Esophagus squamous epithelium (tissue), 5 donors: ENCODE results near the gene LAMA3. TPM values are rescaled to one million over a fixed set of nuclear protein-coding genes. Genes with fewer than 3 reads are reported as not detected.

Experiments used
- DNase-seq: peaks from one replicate; lab custom pipeline; 2025; lab: John Stamatoyannopoulos, UW
- H3K27ac ChIP-seq, 4 donors: fragments of 200-600 bp; sonication (generic); one replicate each; pipeline ENCODE4 v1.5.1; 2016 to 2019; ENCODE audit warnings: mild to moderate bottlenecking in 1 of 4
- H3K27me3 ChIP-seq, 4 donors: fragments of 200-600 bp; sonication (generic); 1 replicate in 3 of 4; 2 replicates in 1 of 4; pipeline versions ENCODE4 v1.5.1 to v1.6.0; 2017 to 2021; ENCODE audit warnings: antibody characterized with exemption in 1 of 4
- H3K36me3 ChIP-seq, 3 donors: fragments of 200-600 bp; sonication (generic); one replicate each; pipeline ENCODE4 v1.5.1; 2016 to 2019
- H3K4me1 ChIP-seq, 3 donors: fragments of 200-600 bp; sonication (generic); one replicate each; pipeline ENCODE4 v1.5.1; 2017 to 2019
- H3K4me3 ChIP-seq, 4 donors: fragments of 200-600 bp; sonication (generic); 1 replicate in 3 of 4; 2 replicates in 1 of 4; pipeline ENCODE4 v1.5.1; 2016 to 2019; ENCODE audit warnings: mild to moderate bottlenecking in 2 of 4, moderate library complexity in 1 of 4
- H3K9me3 ChIP-seq, 3 donors: fragments of 200-600 bp; sonication (generic); one replicate each; pipeline ENCODE4 v1.5.1; 2016 to 2019
- POLR2A ChIP-seq, 4 donors: fragments of 450-650 bp; IDR thresholded peaks; one replicate each; pipeline ENCODE4 v1.6.1; 2017; ENCODE audit warnings: antibody characterized with exemption in 4 of 4, mild to moderate bottlenecking in 4 of 4, moderate library complexity in 3 of 4
- WGBS, 2 donors: methylation state at CpG; one replicate each; pipeline ENCODE4 v1.1.5; 2018; 5-methylcytosine and 5-hydroxymethylcytosine counted together
- intact Hi-C: fragments of 100-400 bp; cut with DNase I; formaldehyde crosslinking; loops from one replicate; pipeline ENCODE4 v1.15.0; 2022
- total RNA-seq, 4 donors: library from RNA; depleted of rRNA; stranded (reverse); fragments of >200 nt; gene quantifications; one replicate each; pipeline ENCODE4 v1.1.0, GENCODE V29; 2016
- TF ChIP-seq, protein P1 (sequence below), 6 experiments: fragments of 450-650 bp in 4 of 6; fragments of 200-600 bp in 2 of 6; sonication (generic) in 2 of 6; IDR thresholded peaks; one replicate each; pipeline ENCODE4 v1.5.1; 2016 to 2019; ENCODE audit warnings: antibody characterized with exemption in 6 of 6, mild to moderate bottlenecking in 4 of 6, moderate library complexity in 4 of 6
- donor health status: DM: yes; HTN: yes; CAD: no.

LAMA3 gene
- total RNA-seq, 4 donors from 2014 or later: 28.7 to 81.3 (median 44.8) TPM

DNA sequence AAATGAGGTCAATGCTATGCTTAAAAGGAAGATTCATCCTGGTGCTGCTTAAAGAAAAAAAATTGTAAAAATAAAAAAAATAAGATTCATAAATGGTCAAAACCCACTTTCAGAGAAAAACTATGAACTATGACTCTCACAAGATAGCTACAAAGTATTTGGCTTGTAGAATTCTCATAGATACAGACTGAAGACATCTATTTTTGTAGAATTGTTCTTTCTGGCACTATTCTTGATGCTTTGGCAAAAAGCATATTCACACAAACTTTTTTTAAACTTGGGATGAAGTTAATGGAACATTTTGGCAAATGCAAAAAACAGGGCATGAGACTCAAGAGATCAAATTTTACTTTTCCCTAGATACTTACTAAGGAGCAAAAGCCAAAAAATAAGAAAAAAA is 14.0 kb upstream of the LAMA3 start:
- Histone ChIP-seq H3K27ac (peak overlapping the region in 1 of 4 donors; percentile 19), H3K27me3 (no peaks in the 10 kb centered on the region), H3K36me3 (no peaks in the 10 kb centered on the region), H3K9me3 (no peaks in the 10 kb centered on the region), H3K4me3 (no peak overlapping the region), H3K4me1 (peaks cover 0 to 21% (median 4%) of the 10 kb centered on the region in 3 donors)
- TF ChIP-seq POLR2A (IDR thresholded peaks at IDR 0.05): no peak
- TF ChIP-seq, protein P1, sequence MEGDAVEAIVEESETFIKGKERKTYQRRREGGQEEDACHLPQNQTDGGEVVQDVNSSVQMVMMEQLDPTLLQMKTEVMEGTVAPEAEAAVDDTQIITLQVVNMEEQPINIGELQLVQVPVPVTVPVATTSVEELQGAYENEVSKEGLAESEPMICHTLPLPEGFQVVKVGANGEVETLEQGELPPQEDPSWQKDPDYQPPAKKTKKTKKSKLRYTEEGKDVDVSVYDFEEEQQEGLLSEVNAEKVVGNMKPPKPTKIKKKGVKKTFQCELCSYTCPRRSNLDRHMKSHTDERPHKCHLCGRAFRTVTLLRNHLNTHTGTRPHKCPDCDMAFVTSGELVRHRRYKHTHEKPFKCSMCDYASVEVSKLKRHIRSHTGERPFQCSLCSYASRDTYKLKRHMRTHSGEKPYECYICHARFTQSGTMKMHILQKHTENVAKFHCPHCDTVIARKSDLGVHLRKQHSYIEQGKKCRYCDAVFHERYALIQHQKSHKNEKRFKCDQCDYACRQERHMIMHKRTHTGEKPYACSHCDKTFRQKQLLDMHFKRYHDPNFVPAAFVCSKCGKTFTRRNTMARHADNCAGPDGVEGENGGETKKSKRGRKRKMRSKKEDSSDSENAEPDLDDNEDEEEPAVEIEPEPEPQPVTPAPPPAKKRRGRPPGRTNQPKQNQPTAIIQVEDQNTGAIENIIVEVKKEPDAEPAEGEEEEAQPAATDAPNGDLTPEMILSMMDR (IDR thresholded peaks at IDR 0.05): no peak
- DNase-seq: no peak
- intact Hi-C loops: no loop called here

DNA sequence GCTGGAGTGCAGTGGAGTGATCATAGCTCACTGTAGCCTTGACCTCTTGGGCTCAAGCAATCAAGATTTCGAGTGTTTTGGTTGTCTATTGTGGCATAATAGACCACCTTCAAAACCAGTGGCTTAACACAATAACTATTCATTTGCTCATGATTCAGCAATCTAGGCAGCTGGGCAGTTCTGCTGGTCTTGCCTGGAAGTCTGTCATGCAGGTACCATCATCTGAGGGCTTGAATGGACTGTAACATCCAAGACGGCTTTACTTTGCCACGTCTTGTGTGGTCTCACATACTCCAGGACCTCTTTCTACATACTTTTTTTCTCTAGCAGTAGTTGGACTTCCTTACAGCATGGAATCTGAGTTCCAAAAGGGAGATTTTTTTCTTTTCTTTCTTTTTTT is 13.4 kb upstream of the LAMA3 start:
- Histone ChIP-seq H3K27ac (no peak overlapping the region), H3K4me3 (no peak overlapping the region), H3K36me3 (no peaks in the 10 kb centered on the region), H3K4me1 (peaks cover 0 to 21% (median 4%) of the 10 kb centered on the region in 3 donors), H3K9me3 (no peaks in the 10 kb centered on the region), H3K27me3 (no peaks in the 10 kb centered on the region)
- intact Hi-C loops: no loop called here
- no peak for DNase-seq
- TF ChIP-seq POLR2A (IDR thresholded peaks at IDR 0.05): no peak
- TF ChIP-seq, protein P1 (IDR thresholded peaks at IDR 0.05): no peak
- 83 to 92% methylated on average over 3 of the region's 3 CpGs for WGBS, 2 donors

DNA sequence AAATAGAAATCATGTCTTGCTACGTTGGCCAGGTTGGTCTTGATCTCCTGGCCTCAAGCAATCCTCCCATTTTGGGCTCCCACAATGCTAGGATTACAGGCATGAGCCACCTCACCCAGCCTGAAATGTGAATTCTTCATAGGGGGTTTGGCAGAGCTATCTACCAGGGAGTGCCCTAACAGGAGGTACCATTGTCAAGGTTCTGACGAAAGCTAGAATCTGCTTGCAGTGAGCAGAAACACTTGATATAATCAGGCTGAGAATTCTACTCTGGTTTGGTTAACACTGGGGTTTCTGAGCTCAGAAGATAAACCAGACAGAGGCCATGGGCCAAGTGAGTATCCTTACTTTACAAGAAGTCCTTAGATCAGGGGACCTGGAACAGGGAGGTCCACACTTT is 7.2 kb upstream of the LAMA3 start:
- Histone ChIP-seq H3K4me1 (peaks cover 0 to 18% (median 0%) of the 10 kb centered on the region in 3 donors), H3K9me3 (no peaks in the 10 kb centered on the region), H3K27me3 (no peaks in the 10 kb centered on the region), H3K36me3 (no peaks in the 10 kb centered on the region), H3K27ac (no peak overlapping the region), H3K4me3 (no peak overlapping the region)
- intact Hi-C loops: no loop called here
- TF ChIP-seq, protein P1 (IDR thresholded peaks at IDR 0.05): no peak
- TF ChIP-seq POLR2A (IDR thresholded peaks at IDR 0.05): no peak
- WGBS, 2 donors: 56 to 68% methylated on average over 2 of the region's 2 CpGs
- DNase-seq: no peak

DNA sequence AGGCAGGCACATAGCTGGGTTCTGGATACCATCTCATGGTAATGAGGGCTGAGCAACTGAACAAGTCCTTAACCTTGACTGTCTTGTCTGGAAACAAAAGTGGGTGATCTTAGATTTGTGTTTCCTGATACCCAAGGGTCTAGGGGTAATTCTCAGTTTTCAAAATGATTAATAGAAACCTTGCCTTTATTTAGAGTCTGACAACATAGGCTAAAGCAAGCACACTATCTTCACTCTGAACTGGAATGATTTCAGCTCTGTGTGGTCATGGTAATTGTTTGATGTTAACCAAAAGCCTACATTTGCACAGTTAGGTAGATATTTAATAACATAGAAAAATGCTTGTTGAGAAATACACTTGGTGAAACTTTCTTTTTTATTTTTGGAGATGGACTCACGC is 6.8 kb upstream of the LAMA3 start:
- no peak for TF ChIP-seq POLR2A (IDR thresholded peaks at IDR 0.05)
- TF ChIP-seq, protein P1 (IDR thresholded peaks at IDR 0.05): no peak
- DNase-seq: no peak
- Histone ChIP-seq H3K4me1 (peaks cover 0 to 18% (median 0%) of the 10 kb centered on the region in 3 donors), H3K4me3 (no peak overlapping the region), H3K9me3 (no peaks in the 10 kb centered on the region), H3K27me3 (no peaks in the 10 kb centered on the region), H3K36me3 (no peaks in the 10 kb centered on the region), H3K27ac (no peak overlapping the region)
- 93 to 100% methylated on average over 1 of the region's 1 CpG for WGBS, 2 donors
- intact Hi-C loops: no loop called here

DNA sequence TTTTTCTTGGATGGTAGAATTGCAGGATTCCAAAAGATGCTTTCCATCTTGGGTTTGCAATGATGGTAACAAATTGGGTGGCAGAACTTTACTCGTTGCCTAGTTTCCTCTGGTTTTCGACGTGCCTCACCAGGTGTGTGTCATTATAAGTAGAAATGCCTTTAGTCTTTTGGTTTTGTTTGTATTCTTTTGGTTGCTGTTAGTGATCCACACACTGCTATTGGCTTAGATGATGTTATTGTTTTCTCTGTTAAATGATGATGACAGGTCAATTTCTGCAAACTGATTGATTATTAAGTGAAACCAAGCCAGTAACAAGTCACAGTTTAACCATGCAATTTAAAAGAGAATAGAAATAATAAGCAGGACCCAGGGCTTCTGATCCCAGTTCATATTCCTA is 6.1 kb upstream of the LAMA3 start:
- TF ChIP-seq, protein P1 (IDR thresholded peaks at IDR 0.05): no peak
- WGBS, 2 donors: 68 to 84% methylated on average over 3 of the region's 3 CpGs
- Histone ChIP-seq H3K4me1 (peaks cover 0 to 18% (median 0%) of the 10 kb centered on the region in 3 donors), H3K9me3 (no peaks in the 10 kb centered on the region), H3K27ac (no peak overlapping the region), H3K36me3 (no peaks in the 10 kb centered on the region), H3K27me3 (peaks cover 0 to 5% (median 0%) of the 10 kb centered on the region in 4 donors), H3K4me3 (no peak overlapping the region)
- DNase-seq: no peak
- intact Hi-C loops: no loop called here
